ENCODE results near the gene OXLD1.

Gene OXLD1

GRCh38 chr17:81666342-81667191, at the start of gene OXLD1, which contains the start of gene CCDC137:
OXLD1 (minus strand) TSS chr17:81666605; CDS start chr17:81666577, 28 bp downstream.
CCDC137 (plus strand) TSS chr17:81666737; CDS start chr17:81666767, 30 bp downstream.
- DNase-seq = peak; percentile 97

- DNase-seq = no peak
Observed at GRCh38 chr17:81715107-81715871, 48.9 kb upstream of the OXLD1 start.

- no peak for DNase-seq
Observed at GRCh38 chr17:81714412-81715106, 48.2 kb upstream of the OXLD1 start.

- no peak for DNase-seq
Observed at GRCh38 chr17:81713556-81714411, 47.4 kb upstream of the OXLD1 start.

- no peak for DNase-seq
Observed at GRCh38 chr17:81713004-81713555, 46.7 kb upstream of the OXLD1 start.

GRCh38 chr17:81712468-81713003, 46.1 kb upstream of the OXLD1 start:
- DNase-seq = no peak

- peak; percentile 88 for DNase-seq
Observed at GRCh38 chr17:81711814-81712467, 45.5 kb upstream of the OXLD1 start, which contains the start of gene SLC25A10. SLC25A10 (plus strand) TSS chr17:81712284; CDS start chr17:81712427, 143 bp downstream.

- DNase-seq = peak; percentile 33
Observed at GRCh38 chr17:81710514-81711308, 44.3 kb upstream of the OXLD1 start.

- no peak for DNase-seq
Observed at GRCh38 chr17:81708739-81709185, 42.4 kb upstream of the OXLD1 start.

GRCh38 chr17:81707725-81708646, 41.6 kb upstream of the OXLD1 start:
- DNase-seq = no peak

GRCh38 chr17:81706757-81707624, 40.6 kb upstream of the OXLD1 start:
- no peak for DNase-seq

GRCh38 chr17:81706232-81706611, 39.8 kb upstream of the OXLD1 start:
- DNase-seq = no peak

GRCh38 chr17:81705518-81706231, 39.3 kb upstream of the OXLD1 start:
- DNase-seq = no peak

GRCh38 chr17:81703747-81704654, 37.6 kb upstream of the OXLD1 start:
- DNase-seq = peak; percentile 22

GRCh38 chr17:81702934-81703746, 36.7 kb upstream of the OXLD1 start, which contains the start of gene MRPL12:
MRPL12 (plus strand) TSS chr17:81703367; CDS start chr17:81703502, 135 bp downstream.
- peak; percentile 95 for DNase-seq

Data from activated CD4-positive, alpha-beta T cell treated with anti-CD3 and anti-CD28 coated beads, Interleukin-2, Interleukin-6, amounts not matched to agents 100 ng/mL and 50 ng/mL, durations not matched to agents 16 hours and 8 hours (primary cell).